Smooth muscle cell of the brain vasculature (primary cell): ENCODE results near the gene CDO1.

Source experiments
- DNase-seq: peaks from one replicate; pipeline ENCODE4 v3.0.0-alpha.2; 2012; ENCODE audit warnings: low read depth, low spot score

CDO1 gene

GRCh38 chr5:115788440-115788839, 28.0 kb downstream of the CDO1 start:
- DNase-seq, result no peak

- DNase-seq, result no peak
Measured at GRCh38 chr5:115787426-115787825, 29.0 kb downstream of the CDO1 start.

GRCh38 chr5:115785381-115786065, 30.9 kb downstream of the CDO1 start:
- DNase-seq, result no peak

- no peak for DNase-seq
Measured at GRCh38 chr5:115778417-115778816, 38.0 kb downstream of the CDO1 start.

GRCh38 chr5:115776989-115777388, 39.5 kb downstream of the CDO1 start:
- no peak for DNase-seq

GRCh38 chr5:115775999-115776398, 40.5 kb downstream of the CDO1 start:
- no peak for DNase-seq

- no peak for DNase-seq
Measured at GRCh38 chr5:115774684-115775083, 41.8 kb downstream of the CDO1 start.

GRCh38 chr5:115772731-115773475, 43.6 kb downstream of the CDO1 start:
- DNase-seq, result no peak

GRCh38 chr5:115770466-115770865, 46.0 kb downstream of the CDO1 start:
- no peak for DNase-seq

- DNase-seq, result no peak
Measured at GRCh38 chr5:115767424-115767823, 49.0 kb downstream of the CDO1 start.

- DNase-seq, result no peak
Measured at GRCh38 chr5:115766608-115767007, 49.9 kb downstream of the CDO1 start.

- DNase-seq, result no peak
Measured at GRCh38 chr5:115758356-115758755, 58.1 kb downstream of the CDO1 start.

GRCh38 chr5:115755675-115756074, 60.8 kb downstream of the CDO1 start:
- no peak for DNase-seq
